GM18519 (cell line): Measurements from ENCODE around the gene PUS3.

Source experiments
- ATAC-seq: cut with Tn5 transposase; IDR thresholded peaks from one replicate; pipeline ENCODE4 v1.9.1; 2021; ENCODE audit warnings: mild to moderate bottlenecking, moderate library complexity; ENCODE audit not compliant: unreplicated experiment, low FRiP score

Gene PUS3

GRCh38 chr11:125941619-125942611, 38.9 kb upstream of the PUS3 start:
- ATAC-seq = no peak

- no peak for ATAC-seq
Observed at GRCh38 chr11:125941267-125941618, 38.2 kb upstream of the PUS3 start.

GRCh38 chr11:125940145-125940544, 37.1 kb upstream of the PUS3 start:
- no peak for ATAC-seq

GRCh38 chr11:125939081-125939521, 36.1 kb upstream of the PUS3 start:
- ATAC-seq = no peak

- ATAC-seq = no peak
Observed at GRCh38 chr11:125938418-125938817, 35.4 kb upstream of the PUS3 start.

GRCh38 chr11:125935618-125936199, 32.7 kb upstream of the PUS3 start:
- no peak for ATAC-seq

- ATAC-seq = no peak
Observed at GRCh38 chr11:125935056-125935455, 32.0 kb upstream of the PUS3 start.

GRCh38 chr11:125934473-125934872, 31.5 kb upstream of the PUS3 start:
- no peak for ATAC-seq

- ATAC-seq = no peak
Observed at GRCh38 chr11:125933030-125933813, 30.2 kb upstream of the PUS3 start.

GRCh38 chr11:125932301-125932700, 29.3 kb upstream of the PUS3 start:
- ATAC-seq = no peak

- no peak for ATAC-seq
Observed at GRCh38 chr11:125931668-125932067, 28.7 kb upstream of the PUS3 start.

- ATAC-seq = no peak
Observed at GRCh38 chr11:125931116-125931515, 28.1 kb upstream of the PUS3 start.

- no peak for ATAC-seq
Observed at GRCh38 chr11:125930076-125930450, 27.1 kb upstream of the PUS3 start.

- no peak for ATAC-seq
Observed at GRCh38 chr11:125929445-125930075, 26.6 kb upstream of the PUS3 start.

- no peak for ATAC-seq
Observed at GRCh38 chr11:125926682-125927081, 23.7 kb upstream of the PUS3 start.

- no peak for ATAC-seq
Observed at GRCh38 chr11:125925804-125926203, 22.8 kb upstream of the PUS3 start.

GRCh38 chr11:125925247-125925740, 22.3 kb upstream of the PUS3 start:
- no peak for ATAC-seq

GRCh38 chr11:125924384-125925007, 21.5 kb upstream of the PUS3 start:
- ATAC-seq = no peak

- ATAC-seq = no peak
Observed at GRCh38 chr11:125923633-125924032, 20.6 kb upstream of the PUS3 start.

- no peak for ATAC-seq
Observed at GRCh38 chr11:125923012-125923579, 20.1 kb upstream of the PUS3 start.
